ENCODE measurements around the gene SETD4. TPM values are rescaled to one million over a fixed set of nuclear protein-coding genes. Genes with fewer than 3 reads are reported as not detected.

The SETD4 gene
- total and polyA plus RNA-seq, 4 donors, result 2.9 to 12.0 (median 6.8) TPM

DNA sequence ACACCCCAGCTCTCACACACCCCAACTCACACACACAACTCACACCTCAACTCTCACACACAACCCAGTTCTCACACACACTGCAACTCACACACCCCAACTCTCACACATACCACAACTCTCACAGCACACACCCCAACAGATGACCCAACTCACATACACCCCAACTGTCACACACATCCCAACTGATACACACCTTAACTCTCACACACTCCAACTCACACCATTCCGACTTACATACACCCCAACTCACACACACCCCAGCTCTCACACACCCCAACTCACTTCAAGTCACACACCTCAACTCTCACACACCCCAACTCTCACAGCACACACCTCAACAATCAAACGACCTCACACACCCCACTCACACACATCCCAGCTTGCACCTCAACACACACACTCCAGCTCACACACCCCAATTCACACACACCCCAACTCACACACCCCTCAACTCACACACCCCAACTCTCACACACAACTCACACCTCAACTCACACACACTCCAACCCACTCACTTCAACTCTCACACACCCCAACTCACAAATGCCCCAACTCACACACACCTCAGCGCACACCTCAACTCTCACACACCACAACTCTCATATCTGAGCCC lies 66.3 kb downstream of the SETD4 start:
- TF ChIP-seq GABPA (IDR thresholded peaks at IDR 0.05 in 1 of 2, conservative IDR thresholded peaks at IDR 0.05 in 1 of 2) (no peak), RAD21 (IDR thresholded peaks at IDR 0.05) (no peak), SP1 (IDR thresholded peaks at IDR 0.05) (no peak), JUND (IDR thresholded peaks at IDR 0.05) (no peak)
- TF ChIP-seq, protein P1, sequence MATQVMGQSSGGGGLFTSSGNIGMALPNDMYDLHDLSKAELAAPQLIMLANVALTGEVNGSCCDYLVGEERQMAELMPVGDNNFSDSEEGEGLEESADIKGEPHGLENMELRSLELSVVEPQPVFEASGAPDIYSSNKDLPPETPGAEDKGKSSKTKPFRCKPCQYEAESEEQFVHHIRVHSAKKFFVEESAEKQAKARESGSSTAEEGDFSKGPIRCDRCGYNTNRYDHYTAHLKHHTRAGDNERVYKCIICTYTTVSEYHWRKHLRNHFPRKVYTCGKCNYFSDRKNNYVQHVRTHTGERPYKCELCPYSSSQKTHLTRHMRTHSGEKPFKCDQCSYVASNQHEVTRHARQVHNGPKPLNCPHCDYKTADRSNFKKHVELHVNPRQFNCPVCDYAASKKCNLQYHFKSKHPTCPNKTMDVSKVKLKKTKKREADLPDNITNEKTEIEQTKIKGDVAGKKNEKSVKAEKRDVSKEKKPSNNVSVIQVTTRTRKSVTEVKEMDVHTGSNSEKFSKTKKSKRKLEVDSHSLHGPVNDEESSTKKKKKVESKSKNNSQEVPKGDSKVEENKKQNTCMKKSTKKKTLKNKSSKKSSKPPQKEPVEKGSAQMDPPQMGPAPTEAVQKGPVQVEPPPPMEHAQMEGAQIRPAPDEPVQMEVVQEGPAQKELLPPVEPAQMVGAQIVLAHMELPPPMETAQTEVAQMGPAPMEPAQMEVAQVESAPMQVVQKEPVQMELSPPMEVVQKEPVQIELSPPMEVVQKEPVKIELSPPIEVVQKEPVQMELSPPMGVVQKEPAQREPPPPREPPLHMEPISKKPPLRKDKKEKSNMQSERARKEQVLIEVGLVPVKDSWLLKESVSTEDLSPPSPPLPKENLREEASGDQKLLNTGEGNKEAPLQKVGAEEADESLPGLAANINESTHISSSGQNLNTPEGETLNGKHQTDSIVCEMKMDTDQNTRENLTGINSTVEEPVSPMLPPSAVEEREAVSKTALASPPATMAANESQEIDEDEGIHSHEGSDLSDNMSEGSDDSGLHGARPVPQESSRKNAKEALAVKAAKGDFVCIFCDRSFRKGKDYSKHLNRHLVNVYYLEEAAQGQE (IDR thresholded peaks at IDR 0.05), result no peak
- no peaks in the 10 kb centered on the region for H3K4me1 ChIP-seq (ENCODE audit: control insufficient read depth in 4 of 4, insufficient read depth in 4 of 4, low read length in 3 of 4)
- H3K27me3 ChIP-seq (ENCODE audit: control insufficient read depth in 4 of 4, insufficient read depth in 4 of 4, low read length in 3 of 4), result peaks cover 0 to 4% (median 0%) of the 10 kb centered on the region in 4 donors
- H3K4me3 ChIP-seq (ENCODE audit: low read depth in 1 of 3, low read length in 3 of 3), result no peak overlapping the region
- H3K27ac ChIP-seq (ENCODE audit: low read depth in 1 of 2, low read length in 2 of 2), result no peak overlapping the region
- H3K9ac ChIP-seq (ENCODE audit: low read depth in 1 of 2, low read length in 2 of 2), result no peak overlapping the region
- H3K9me3 ChIP-seq (ENCODE audit: control insufficient read depth in 4 of 4, low read length in 3 of 4), result no peaks in the 10 kb centered on the region
- WGBS, result 67% methylated on average over 3 of the region's 3 CpGs
- no peak for DNase-seq (ENCODE audit: low spot score)
- H3K36me3 ChIP-seq (ENCODE audit: control insufficient read depth in 4 of 4, insufficient read depth in 3 of 4, low read depth in 1 of 4, low read length in 3 of 4), result no peaks in the 10 kb centered on the region

DNA sequence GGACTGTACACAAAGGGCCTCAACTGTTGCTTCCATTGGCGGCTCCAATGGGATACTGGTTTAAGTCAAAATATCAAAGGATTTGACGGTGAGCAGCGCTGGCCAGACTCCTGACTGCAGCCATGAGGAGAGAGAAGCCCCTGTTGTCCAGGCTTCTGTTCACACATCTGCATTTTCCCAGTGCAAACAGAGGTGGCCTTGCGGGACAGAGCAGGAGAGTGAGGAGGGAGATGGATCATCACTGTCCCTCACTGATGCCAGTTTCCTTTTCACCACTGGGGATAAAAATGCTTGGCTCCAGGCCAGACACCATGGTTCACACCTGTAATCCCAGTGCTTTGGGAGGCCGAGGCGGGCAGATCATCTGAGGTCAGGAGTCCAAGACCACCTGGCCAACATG lies 69.2 kb downstream of the SETD4 start:
- H3K27me3 ChIP-seq (ENCODE audit: control insufficient read depth in 4 of 4, insufficient read depth in 4 of 4, low read length in 3 of 4), result no peaks in the 10 kb centered on the region
- H3K4me3 ChIP-seq (ENCODE audit: low read depth in 1 of 3, low read length in 3 of 3), result no peak overlapping the region
- no peaks in the 10 kb centered on the region for H3K36me3 ChIP-seq (ENCODE audit: control insufficient read depth in 4 of 4, insufficient read depth in 3 of 4, low read depth in 1 of 4, low read length in 3 of 4)
- WGBS, result 92% methylated on average over 6 of the region's 6 CpGs
- H3K4me1 ChIP-seq (ENCODE audit: control insufficient read depth in 4 of 4, insufficient read depth in 4 of 4, low read length in 3 of 4), result no peaks in the 10 kb centered on the region
- TF ChIP-seq, protein P2, sequence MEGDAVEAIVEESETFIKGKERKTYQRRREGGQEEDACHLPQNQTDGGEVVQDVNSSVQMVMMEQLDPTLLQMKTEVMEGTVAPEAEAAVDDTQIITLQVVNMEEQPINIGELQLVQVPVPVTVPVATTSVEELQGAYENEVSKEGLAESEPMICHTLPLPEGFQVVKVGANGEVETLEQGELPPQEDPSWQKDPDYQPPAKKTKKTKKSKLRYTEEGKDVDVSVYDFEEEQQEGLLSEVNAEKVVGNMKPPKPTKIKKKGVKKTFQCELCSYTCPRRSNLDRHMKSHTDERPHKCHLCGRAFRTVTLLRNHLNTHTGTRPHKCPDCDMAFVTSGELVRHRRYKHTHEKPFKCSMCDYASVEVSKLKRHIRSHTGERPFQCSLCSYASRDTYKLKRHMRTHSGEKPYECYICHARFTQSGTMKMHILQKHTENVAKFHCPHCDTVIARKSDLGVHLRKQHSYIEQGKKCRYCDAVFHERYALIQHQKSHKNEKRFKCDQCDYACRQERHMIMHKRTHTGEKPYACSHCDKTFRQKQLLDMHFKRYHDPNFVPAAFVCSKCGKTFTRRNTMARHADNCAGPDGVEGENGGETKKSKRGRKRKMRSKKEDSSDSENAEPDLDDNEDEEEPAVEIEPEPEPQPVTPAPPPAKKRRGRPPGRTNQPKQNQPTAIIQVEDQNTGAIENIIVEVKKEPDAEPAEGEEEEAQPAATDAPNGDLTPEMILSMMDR (IDR thresholded peaks at IDR 0.05; ENCODE audit: low read depth, low read length, missing input control), result no peak
- no peak for TF ChIP-seq RXRA (IDR thresholded peaks at IDR 0.05)
- no peak for TF ChIP-seq HNF4G (IDR thresholded peaks at IDR 0.05)
- no peak for TF ChIP-seq HNF4A (conservative IDR thresholded peaks at IDR 0.05)
- no peak for TF ChIP-seq NR2F2 (IDR thresholded peaks at IDR 0.05)
- TF ChIP-seq FOXA2 (IDR thresholded peaks at IDR 0.05), result no peak
- TF ChIP-seq, protein P3, sequence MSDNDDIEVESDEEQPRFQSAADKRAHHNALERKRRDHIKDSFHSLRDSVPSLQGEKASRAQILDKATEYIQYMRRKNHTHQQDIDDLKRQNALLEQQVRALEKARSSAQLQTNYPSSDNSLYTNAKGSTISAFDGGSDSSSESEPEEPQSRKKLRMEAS (IDR thresholded peaks at IDR 0.05), result no peak
- TF ChIP-seq, protein P1 (IDR thresholded peaks at IDR 0.05), result no peak
- no peak for TF ChIP-seq SP1 (IDR thresholded peaks at IDR 0.05)
- TF ChIP-seq RAD21 (IDR thresholded peaks at IDR 0.05), result no peak
- TF ChIP-seq FOXA1 (IDR thresholded peaks at IDR 0.05), result no peak
- no peak for TF ChIP-seq JUND (IDR thresholded peaks at IDR 0.05)
- TF ChIP-seq YY1 (IDR thresholded peaks at IDR 0.05), result no peak
- TF ChIP-seq EGR1 (IDR thresholded peaks at IDR 0.05; ENCODE audit: low read depth in 2 of 2), result no peak
- no peak for TF ChIP-seq GABPA (IDR thresholded peaks at IDR 0.05 in 1 of 2, conservative IDR thresholded peaks at IDR 0.05 in 1 of 2)
- TF ChIP-seq, protein P4, sequence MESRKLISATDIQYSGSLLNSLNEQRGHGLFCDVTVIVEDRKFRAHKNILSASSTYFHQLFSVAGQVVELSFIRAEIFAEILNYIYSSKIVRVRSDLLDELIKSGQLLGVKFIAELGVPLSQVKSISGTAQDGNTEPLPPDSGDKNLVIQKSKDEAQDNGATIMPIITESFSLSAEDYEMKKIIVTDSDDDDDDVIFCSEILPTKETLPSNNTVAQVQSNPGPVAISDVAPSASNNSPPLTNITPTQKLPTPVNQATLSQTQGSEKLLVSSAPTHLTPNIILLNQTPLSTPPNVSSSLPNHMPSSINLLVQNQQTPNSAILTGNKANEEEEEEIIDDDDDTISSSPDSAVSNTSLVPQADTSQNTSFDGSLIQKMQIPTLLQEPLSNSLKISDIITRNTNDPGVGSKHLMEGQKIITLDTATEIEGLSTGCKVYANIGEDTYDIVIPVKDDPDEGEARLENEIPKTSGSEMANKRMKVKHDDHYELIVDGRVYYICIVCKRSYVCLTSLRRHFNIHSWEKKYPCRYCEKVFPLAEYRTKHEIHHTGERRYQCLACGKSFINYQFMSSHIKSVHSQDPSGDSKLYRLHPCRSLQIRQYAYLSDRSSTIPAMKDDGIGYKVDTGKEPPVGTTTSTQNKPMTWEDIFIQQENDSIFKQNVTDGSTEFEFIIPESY (IDR thresholded peaks at IDR 0.05), result no peak
- TF ChIP-seq, protein P5, sequence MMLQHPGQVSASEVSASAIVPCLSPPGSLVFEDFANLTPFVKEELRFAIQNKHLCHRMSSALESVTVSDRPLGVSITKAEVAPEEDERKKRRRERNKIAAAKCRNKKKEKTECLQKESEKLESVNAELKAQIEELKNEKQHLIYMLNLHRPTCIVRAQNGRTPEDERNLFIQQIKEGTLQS (IDR thresholded peaks at IDR 0.05), result no peak
- H3K9me3 ChIP-seq (ENCODE audit: control insufficient read depth in 4 of 4, low read length in 3 of 4), result no peaks in the 10 kb centered on the region
- no peak overlapping the region for H3K27ac ChIP-seq (ENCODE audit: low read depth in 1 of 2, low read length in 2 of 2)
- no peak for DNase-seq (ENCODE audit: low spot score)
- H3K9ac ChIP-seq (ENCODE audit: low read depth in 1 of 2, low read length in 2 of 2), result no peak overlapping the region

Data from liver (tissue), 9 donors.